Measurements from ENCODE around the gene LRG1.

DNA sequence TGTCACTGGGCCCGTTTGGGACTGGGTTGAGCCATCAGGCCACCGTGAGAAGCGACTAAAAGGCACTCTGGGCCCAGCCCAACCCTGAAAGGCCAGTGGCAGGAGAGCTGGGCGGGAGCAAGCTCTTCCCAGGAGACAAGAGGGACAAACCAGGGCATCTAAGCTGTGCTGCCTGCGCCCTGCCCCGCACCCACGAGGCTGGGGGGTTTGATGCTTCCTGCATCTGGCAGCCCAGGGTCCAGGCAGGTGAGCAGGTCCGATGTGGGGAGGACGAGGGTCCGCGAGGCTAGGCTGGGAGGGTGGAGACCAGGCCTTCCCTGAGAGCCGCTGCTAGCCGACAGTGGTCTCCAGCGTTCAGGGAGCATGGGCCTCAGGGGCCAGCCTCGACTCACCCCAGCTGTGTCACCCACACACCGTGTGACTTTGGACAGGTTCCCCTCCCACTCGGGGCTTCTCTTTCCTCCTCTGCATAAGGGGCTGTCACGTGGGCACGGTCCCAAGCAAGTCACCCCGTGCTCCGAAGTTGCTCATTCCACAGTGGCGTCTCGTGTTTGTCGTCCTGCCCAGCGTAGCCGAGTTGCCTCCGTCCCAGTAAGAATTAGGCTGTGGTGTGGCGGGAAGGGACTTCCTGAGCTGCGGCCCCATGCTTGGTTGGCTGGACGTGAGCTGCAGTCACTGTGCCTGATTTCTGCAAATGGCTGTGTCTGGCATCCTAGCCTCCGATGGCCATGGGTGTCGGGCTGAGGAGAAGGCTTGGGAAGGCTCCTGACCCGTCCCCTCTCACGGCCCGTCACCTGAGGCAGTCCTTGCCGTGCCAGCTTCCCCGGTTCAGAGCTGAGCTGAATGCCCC lies 37.3 kb downstream of the LRG1 start:
- TF ChIP-seq, protein P1, sequence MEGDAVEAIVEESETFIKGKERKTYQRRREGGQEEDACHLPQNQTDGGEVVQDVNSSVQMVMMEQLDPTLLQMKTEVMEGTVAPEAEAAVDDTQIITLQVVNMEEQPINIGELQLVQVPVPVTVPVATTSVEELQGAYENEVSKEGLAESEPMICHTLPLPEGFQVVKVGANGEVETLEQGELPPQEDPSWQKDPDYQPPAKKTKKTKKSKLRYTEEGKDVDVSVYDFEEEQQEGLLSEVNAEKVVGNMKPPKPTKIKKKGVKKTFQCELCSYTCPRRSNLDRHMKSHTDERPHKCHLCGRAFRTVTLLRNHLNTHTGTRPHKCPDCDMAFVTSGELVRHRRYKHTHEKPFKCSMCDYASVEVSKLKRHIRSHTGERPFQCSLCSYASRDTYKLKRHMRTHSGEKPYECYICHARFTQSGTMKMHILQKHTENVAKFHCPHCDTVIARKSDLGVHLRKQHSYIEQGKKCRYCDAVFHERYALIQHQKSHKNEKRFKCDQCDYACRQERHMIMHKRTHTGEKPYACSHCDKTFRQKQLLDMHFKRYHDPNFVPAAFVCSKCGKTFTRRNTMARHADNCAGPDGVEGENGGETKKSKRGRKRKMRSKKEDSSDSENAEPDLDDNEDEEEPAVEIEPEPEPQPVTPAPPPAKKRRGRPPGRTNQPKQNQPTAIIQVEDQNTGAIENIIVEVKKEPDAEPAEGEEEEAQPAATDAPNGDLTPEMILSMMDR (IDR thresholded peaks at IDR 0.05): no peak
- TF ChIP-seq POLR2AphosphoS5 (IDR thresholded peaks at IDR 0.05; ENCODE audit: low read depth, low read length) (no peak), SIN3A (IDR thresholded peaks at IDR 0.05; ENCODE audit: borderline replicate concordance, insufficient read depth, low read depth, low read length) (no peak), TCF7L2 (IDR thresholded peaks at IDR 0.05; ENCODE audit: low read depth, low read length) (no peak)
- TF ChIP-seq, protein P2, sequence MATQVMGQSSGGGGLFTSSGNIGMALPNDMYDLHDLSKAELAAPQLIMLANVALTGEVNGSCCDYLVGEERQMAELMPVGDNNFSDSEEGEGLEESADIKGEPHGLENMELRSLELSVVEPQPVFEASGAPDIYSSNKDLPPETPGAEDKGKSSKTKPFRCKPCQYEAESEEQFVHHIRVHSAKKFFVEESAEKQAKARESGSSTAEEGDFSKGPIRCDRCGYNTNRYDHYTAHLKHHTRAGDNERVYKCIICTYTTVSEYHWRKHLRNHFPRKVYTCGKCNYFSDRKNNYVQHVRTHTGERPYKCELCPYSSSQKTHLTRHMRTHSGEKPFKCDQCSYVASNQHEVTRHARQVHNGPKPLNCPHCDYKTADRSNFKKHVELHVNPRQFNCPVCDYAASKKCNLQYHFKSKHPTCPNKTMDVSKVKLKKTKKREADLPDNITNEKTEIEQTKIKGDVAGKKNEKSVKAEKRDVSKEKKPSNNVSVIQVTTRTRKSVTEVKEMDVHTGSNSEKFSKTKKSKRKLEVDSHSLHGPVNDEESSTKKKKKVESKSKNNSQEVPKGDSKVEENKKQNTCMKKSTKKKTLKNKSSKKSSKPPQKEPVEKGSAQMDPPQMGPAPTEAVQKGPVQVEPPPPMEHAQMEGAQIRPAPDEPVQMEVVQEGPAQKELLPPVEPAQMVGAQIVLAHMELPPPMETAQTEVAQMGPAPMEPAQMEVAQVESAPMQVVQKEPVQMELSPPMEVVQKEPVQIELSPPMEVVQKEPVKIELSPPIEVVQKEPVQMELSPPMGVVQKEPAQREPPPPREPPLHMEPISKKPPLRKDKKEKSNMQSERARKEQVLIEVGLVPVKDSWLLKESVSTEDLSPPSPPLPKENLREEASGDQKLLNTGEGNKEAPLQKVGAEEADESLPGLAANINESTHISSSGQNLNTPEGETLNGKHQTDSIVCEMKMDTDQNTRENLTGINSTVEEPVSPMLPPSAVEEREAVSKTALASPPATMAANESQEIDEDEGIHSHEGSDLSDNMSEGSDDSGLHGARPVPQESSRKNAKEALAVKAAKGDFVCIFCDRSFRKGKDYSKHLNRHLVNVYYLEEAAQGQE (IDR thresholded peaks at IDR 0.05; ENCODE audit: insufficient read depth in 1 of 2, low read depth in 2 of 2, low read length in 1 of 2): no peak
